ENCODE measurements around the gene USP17L30. TPM values are rescaled to one million over a fixed set of nuclear protein-coding genes. Genes with fewer than 3 reads are reported as not detected.
"Not testable (repeated sequence)": the region's sequence is repeated elsewhere in the genome, so short reads cannot be mapped to it uniquely, and the experiment has no call there.

Gene USP17L30, protein sequence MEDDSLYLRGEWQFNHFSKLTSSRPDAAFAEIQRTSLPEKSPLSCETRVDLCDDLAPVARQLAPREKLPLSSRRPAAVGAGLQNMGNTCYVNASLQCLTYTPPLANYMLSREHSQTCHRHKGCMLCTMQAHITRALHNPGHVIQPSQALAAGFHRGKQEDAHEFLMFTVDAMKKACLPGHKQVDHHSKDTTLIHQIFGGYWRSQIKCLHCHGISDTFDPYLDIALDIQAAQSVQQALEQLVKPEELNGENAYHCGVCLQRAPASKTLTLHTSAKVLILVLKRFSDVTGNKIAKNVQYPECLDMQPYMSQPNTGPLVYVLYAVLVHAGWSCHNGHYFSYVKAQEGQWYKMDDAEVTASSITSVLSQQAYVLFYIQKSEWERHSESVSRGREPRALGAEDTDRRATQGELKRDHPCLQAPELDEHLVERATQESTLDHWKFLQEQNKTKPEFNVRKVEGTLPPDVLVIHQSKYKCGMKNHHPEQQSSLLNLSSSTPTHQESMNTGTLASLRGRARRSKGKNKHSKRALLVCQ
- total RNA-seq = not detected

DNA sequence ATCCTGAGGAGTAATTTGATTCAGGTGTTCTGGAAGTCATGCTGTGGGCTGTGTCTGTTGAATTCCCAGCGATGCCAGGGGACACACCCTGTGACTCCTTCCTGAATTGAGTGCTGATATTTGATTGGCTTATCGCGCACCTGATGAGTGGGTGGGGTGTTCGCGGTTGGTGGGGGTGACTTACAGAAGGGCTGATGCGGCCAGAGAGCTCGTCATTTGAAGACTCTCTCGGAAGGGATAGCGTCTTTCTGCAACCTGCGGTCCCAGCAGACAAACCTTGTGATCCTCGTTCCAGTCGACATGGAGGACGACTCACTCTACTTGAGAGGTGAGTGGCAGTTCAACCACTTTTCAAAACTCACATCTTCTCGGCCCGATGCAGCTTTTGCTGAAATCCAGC lies at the start of gene USP17L30:
Gene USP17L30 (plus strand): TSS at position 301 of the 400 bp plus-strand sequence. CDS start 0 bp downstream, at position 301.
- H3K27ac Mint-ChIP-seq; DNase-seq; H3K9me3 Mint-ChIP-seq (ENCODE audit: low read depth); ATAC-seq; H3K4me3 Mint-ChIP-seq; H3K4me1 Mint-ChIP-seq; H3K36me3 Mint-ChIP-seq; H3K27me3 Mint-ChIP-seq; CTCF ChIA-PET: not testable (repeated sequence)

DNA sequence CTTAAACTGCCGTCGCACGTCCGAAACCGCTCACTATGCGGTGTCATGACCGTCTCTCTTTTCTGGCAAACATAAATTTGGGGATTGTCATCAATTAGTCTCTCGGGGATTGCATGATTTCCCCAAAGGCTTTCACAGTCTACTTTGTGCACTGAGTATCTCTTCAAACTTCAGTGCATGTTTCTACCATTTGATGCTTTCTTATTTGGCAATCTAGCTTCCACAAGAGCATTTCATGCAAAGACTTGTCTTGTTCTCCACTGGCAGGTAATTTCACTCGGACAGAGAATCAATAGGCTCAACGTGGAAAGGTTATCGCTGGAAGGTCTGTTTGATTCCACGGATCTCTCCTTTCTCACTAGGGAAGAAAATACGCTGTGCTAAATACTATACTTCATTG lies 38.7 kb upstream of the USP17L30 start:
- H3K27ac Mint-ChIP-seq; H3K4me1 Mint-ChIP-seq; H3K27me3 Mint-ChIP-seq; H3K36me3 Mint-ChIP-seq; CTCF ChIA-PET; ATAC-seq; H3K4me3 Mint-ChIP-seq; DNase-seq; H3K9me3 Mint-ChIP-seq (ENCODE audit: low read depth): not testable (repeated sequence)

DNA sequence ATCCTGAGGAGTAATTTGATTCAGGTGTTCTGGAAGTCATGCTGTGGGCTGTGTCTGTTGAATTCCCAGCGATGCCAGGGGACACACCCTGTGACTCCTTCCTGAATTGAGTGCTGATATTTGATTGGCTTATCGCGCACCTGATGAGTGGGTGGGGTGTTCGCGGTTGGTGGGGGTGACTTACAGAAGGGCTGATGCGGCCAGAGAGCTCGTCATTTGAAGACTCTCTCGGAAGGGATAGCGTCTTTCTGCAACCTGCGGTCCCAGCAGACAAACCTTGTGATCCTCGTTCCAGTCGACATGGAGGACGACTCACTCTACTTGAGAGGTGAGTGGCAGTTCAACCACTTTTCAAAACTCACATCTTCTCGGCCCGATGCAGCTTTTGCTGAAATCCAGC lies 38.1 kb upstream of the USP17L30 start, which contains the start of gene USP17L24:
Gene USP17L24 (plus strand): TSS at position 301 of the 400 bp plus-strand sequence. CDS start 0 bp downstream, at position 301.
- H3K27ac Mint-ChIP-seq; DNase-seq; CTCF ChIA-PET; H3K4me3 Mint-ChIP-seq; H3K36me3 Mint-ChIP-seq; H3K27me3 Mint-ChIP-seq; ATAC-seq; H3K4me1 Mint-ChIP-seq; H3K9me3 Mint-ChIP-seq (ENCODE audit: low read depth): not testable (repeated sequence)

DNA sequence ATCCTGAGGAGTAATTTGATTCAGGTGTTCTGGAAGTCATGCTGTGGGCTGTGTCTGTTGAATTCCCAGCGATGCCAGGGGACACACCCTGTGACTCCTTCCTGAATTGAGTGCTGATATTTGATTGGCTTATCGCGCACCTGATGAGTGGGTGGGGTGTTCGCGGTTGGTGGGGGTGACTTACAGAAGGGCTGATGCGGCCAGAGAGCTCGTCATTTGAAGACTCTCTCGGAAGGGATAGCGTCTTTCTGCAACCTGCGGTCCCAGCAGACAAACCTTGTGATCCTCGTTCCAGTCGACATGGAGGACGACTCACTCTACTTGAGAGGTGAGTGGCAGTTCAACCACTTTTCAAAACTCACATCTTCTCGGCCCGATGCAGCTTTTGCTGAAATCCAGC lies 33.3 kb upstream of the USP17L30 start, which contains the start of gene USP17L25:
Gene USP17L25 (plus strand): TSS at position 301 of the 400 bp plus-strand sequence. CDS start 0 bp downstream, at position 301.
- H3K27me3 Mint-ChIP-seq, H3K4me1 Mint-ChIP-seq, H3K4me3 Mint-ChIP-seq: not testable (repeated sequence)

DNA sequence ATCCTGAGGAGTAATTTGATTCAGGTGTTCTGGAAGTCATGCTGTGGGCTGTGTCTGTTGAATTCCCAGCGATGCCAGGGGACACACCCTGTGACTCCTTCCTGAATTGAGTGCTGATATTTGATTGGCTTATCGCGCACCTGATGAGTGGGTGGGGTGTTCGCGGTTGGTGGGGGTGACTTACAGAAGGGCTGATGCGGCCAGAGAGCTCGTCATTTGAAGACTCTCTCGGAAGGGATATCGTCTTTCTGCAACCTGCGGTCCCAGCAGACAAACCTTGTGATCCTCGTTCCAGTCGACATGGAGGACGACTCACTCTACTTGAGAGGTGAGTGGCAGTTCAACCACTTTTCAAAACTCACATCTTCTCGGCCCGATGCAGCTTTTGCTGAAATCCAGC lies 28.6 kb upstream of the USP17L30 start, which contains the start of gene USP17L26:
Gene USP17L26 (plus strand): TSS at position 301 of the 400 bp plus-strand sequence. CDS start 0 bp downstream, at position 301.
- H3K27ac Mint-ChIP-seq; H3K27me3 Mint-ChIP-seq; H3K36me3 Mint-ChIP-seq; H3K4me1 Mint-ChIP-seq; ATAC-seq; H3K9me3 Mint-ChIP-seq (ENCODE audit: low read depth); DNase-seq; H3K4me3 Mint-ChIP-seq; CTCF ChIA-PET: not testable (repeated sequence)

More for the DNA sequence above, 33.3 kb upstream of the USP17L30 start, which contains the start of gene USP17L25:
- H3K27ac Mint-ChIP-seq; CTCF ChIA-PET; DNase-seq; ATAC-seq; H3K36me3 Mint-ChIP-seq; H3K9me3 Mint-ChIP-seq (ENCODE audit: low read depth): not testable (repeated sequence)

DNA sequence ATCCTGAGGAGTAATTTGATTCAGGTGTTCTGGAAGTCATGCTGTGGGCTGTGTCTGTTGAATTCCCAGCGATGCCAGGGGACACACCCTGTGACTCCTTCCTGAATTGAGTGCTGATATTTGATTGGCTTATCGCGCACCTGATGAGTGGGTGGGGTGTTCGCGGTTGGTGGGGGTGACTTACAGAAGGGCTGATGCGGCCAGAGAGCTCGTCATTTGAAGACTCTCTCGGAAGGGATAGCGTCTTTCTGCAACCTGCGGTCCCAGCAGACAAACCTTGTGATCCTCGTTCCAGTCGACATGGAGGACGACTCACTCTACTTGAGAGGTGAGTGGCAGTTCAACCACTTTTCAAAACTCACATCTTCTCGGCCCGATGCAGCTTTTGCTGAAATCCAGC lies 23.8 kb upstream of the USP17L30 start, which contains the start of gene USP17L5:
Gene USP17L5 (plus strand): TSS at position 301 of the 400 bp plus-strand sequence. CDS start 0 bp downstream, at position 301.
- H3K9me3 Mint-ChIP-seq (ENCODE audit: low read depth); H3K27ac Mint-ChIP-seq; H3K27me3 Mint-ChIP-seq; H3K4me1 Mint-ChIP-seq; DNase-seq; ATAC-seq; H3K4me3 Mint-ChIP-seq; CTCF ChIA-PET; H3K36me3 Mint-ChIP-seq: not testable (repeated sequence)

DNA sequence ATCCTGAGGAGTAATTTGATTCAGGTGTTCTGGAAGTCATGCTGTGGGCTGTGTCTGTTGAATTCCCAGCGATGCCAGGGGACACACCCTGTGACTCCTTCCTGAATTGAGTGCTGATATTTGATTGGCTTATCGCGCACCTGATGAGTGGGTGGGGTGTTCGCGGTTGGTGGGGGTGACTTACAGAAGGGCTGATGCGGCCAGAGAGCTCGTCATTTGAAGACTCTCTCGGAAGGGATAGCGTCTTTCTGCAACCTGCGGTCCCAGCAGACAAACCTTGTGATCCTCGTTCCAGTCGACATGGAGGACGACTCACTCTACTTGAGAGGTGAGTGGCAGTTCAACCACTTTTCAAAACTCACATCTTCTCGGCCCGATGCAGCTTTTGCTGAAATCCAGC lies 19.1 kb upstream of the USP17L30 start, which contains the start of gene USP17L27:
Gene USP17L27 (plus strand): TSS at position 301 of the 400 bp plus-strand sequence. CDS start 0 bp downstream, at position 301.
- H3K27me3 Mint-ChIP-seq; H3K4me1 Mint-ChIP-seq; ATAC-seq; DNase-seq; H3K27ac Mint-ChIP-seq; H3K4me3 Mint-ChIP-seq; H3K36me3 Mint-ChIP-seq; CTCF ChIA-PET; H3K9me3 Mint-ChIP-seq (ENCODE audit: low read depth): not testable (repeated sequence)

DNA sequence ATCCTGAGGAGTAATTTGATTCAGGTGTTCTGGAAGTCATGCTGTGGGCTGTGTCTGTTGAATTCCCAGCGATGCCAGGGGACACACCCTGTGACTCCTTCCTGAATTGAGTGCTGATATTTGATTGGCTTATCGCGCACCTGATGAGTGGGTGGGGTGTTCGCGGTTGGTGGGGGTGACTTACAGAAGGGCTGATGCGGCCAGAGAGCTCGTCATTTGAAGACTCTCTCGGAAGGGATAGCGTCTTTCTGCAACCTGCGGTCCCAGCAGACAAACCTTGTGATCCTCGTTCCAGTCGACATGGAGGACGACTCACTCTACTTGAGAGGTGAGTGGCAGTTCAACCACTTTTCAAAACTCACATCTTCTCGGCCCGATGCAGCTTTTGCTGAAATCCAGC lies 14.3 kb upstream of the USP17L30 start, which contains the start of gene USP17L28:
Gene USP17L28 (plus strand): TSS at position 301 of the 400 bp plus-strand sequence. CDS start 0 bp downstream, at position 301.
- H3K27ac Mint-ChIP-seq; H3K36me3 Mint-ChIP-seq; H3K4me3 Mint-ChIP-seq; CTCF ChIA-PET; H3K27me3 Mint-ChIP-seq; ATAC-seq; H3K4me1 Mint-ChIP-seq; DNase-seq; H3K9me3 Mint-ChIP-seq (ENCODE audit: low read depth): not testable (repeated sequence)

DNA sequence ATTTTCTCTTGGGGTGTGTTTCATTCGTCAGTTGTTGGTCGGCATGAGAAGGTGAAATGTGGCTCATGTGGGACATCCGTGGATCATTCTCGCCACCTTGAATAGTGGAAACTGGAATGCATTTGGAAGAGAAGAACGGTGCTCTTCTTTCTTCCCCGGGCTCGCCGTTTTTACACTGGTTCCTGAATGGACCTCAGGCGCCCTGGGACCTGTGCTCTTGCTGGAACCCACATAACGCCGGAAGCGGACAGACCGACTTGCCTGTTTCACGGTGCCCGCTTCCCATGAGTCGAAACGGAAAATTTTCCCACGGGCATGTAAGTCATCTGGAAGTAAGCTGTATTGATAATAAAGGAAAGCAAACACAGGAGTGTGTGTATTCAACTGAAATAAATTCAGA lies 12.1 kb upstream of the USP17L30 start:
- H3K27ac Mint-ChIP-seq; H3K36me3 Mint-ChIP-seq; H3K4me3 Mint-ChIP-seq; H3K27me3 Mint-ChIP-seq; ATAC-seq; H3K4me1 Mint-ChIP-seq; CTCF ChIA-PET; H3K9me3 Mint-ChIP-seq (ENCODE audit: low read depth); DNase-seq: not testable (repeated sequence)

DNA sequence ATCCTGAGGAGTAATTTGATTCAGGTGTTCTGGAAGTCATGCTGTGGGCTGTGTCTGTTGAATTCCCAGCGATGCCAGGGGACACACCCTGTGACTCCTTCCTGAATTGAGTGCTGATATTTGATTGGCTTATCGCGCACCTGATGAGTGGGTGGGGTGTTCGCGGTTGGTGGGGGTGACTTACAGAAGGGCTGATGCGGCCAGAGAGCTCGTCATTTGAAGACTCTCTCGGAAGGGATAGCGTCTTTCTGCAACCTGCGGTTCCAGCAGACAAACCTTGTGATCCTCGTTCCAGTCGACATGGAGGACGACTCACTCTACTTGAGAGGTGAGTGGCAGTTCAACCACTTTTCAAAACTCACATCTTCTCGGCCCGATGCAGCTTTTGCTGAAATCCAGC lies 9.6 kb upstream of the USP17L30 start, which contains the start of gene USP17L29:
Gene USP17L29 (plus strand): TSS at position 301 of the 400 bp plus-strand sequence. CDS start 0 bp downstream, at position 301.
- DNase-seq; CTCF ChIA-PET; H3K27me3 Mint-ChIP-seq; H3K9me3 Mint-ChIP-seq (ENCODE audit: low read depth); H3K36me3 Mint-ChIP-seq; H3K4me1 Mint-ChIP-seq; H3K4me3 Mint-ChIP-seq; ATAC-seq; H3K27ac Mint-ChIP-seq: not testable (repeated sequence)

DNA sequence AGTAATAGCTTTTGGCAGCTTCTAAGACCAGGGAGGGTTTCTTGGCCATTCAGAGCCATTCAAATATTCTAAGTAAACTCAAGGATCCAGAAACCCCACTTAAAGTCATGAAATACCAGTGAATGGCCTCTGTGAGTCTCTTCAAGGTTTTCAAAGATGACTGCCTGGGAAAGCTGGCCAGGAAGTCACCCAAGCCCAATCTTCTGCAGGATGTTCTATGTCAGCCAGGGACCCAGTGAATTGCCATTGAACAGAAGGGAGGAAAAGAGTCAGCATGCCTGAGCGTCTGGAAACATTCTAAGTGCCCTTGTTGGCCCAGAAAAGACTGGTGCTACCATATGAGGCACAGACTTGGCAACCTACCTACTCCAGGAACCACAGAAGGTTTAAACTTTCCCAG lies 17.0 kb downstream of the USP17L30 start:
- H3K4me3 Mint-ChIP-seq; CTCF ChIA-PET; H3K9me3 Mint-ChIP-seq (ENCODE audit: low read depth); H3K27ac Mint-ChIP-seq; ATAC-seq; DNase-seq; H3K27me3 Mint-ChIP-seq; H3K36me3 Mint-ChIP-seq; H3K4me1 Mint-ChIP-seq: not testable (repeated sequence)

DNA sequence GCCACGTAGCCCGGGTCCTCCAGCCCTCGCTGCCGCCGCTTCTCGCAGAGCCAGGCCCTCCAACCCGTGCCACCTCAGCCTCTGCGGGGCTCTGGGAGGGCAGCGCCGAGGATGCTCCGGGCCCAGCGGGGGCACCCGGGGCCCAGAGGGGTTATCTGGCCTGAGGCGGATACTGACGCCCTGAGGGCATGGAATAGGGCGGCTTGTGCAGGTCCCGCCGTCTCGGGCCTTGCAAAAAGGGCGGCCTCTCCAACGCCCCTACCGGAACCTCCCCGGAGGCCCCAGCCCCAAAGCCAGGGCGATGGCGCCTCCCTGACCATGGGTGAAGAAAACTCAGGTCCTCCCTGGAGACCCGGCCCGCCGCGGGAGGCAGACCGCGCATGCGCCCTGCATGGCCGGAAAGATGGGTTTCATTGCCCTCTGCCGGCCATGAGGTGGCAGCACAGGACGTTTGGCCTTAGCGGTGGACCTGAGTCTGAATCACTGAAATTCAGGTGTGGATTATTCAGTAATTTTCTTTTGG lies 18.1 kb downstream of the USP17L30 start:
- ATAC-seq; H3K4me3 Mint-ChIP-seq; H3K4me1 Mint-ChIP-seq; H3K9me3 Mint-ChIP-seq (ENCODE audit: low read depth); CTCF ChIA-PET; H3K27ac Mint-ChIP-seq; H3K36me3 Mint-ChIP-seq; H3K27me3 Mint-ChIP-seq: not testable (repeated sequence)
- DNase-seq = peak; percentile 52

DNA sequence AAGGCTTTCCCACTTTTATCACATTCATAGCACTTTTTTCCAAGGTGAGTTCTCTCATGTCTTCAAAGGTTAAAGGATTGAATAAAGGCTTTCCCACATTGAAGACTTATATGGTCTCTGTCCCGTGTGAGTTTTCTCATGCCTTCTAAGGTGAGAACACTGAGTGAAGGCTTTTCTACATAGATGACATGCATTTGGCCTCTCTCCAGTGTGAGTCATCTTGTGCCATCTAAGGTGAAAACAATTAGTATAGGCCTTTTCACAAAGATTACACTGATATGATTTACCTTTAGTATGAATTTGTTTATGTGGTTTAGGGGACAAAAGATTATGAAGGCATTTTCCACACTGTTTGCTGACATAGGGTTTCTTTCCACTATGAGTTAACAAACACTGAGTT lies 21.2 kb downstream of the USP17L30 start:
- H3K4me3 Mint-ChIP-seq = no peak overlapping the region
- H3K4me1 Mint-ChIP-seq = no peaks in the 10 kb centered on the region
- H3K36me3 Mint-ChIP-seq = no peaks in the 10 kb centered on the region
- H3K27me3 Mint-ChIP-seq = peaks cover 3% of the 10 kb centered on the region
- H3K9me3 Mint-ChIP-seq (ENCODE audit: low read depth) = no peaks in the 10 kb centered on the region
- DNase-seq (no peak), ATAC-seq (no peak)
- no peak overlapping the region for H3K27ac Mint-ChIP-seq
- CTCF ChIA-PET = no interaction called here

All from activated CD8-positive, alpha-beta memory T cell treated with anti-CD3 and anti-CD28 coated beads, Interleukin-2, amount 10 ng/mL, durations not matched to agents 7 days and 5 days (primary cell).